HG03432 (cell line): Measurements from ENCODE around the gene INPP5K.
"Not testable (repeated sequence)": the region's sequence is repeated elsewhere in the genome, so short reads cannot be mapped to it uniquely, and the experiment has no call there.

ENCODE experiments used
- ATAC-seq: cut with Tn5 transposase; IDR thresholded peaks from one replicate; pipeline ENCODE4 v1.9.1; 2021; ENCODE audit warnings: mild to moderate bottlenecking, moderate library complexity; ENCODE audit not compliant: unreplicated experiment

Gene INPP5K

DNA sequence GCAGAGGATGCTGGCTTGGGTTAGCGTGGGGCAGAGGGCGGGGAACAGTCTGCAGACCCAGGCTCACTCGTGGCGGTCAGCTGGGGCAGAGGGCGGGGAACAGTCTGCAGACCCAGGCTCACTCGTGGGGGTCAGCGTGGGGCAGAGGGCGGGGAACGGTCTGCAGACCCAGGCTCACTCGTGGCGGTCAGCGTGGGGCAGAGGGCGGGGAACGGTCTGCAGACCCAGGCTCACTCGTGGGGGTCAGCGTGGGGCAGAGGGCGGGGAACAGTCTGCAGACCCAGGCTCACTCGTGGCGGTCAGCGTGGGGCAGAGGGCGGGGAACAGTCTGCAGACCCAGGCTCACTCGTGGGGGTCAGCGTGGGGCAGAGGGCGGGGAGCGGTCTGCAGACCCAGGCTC lies 7.7 kb downstream of the INPP5K start:
- ATAC-seq = not testable (repeated sequence)

DNA sequence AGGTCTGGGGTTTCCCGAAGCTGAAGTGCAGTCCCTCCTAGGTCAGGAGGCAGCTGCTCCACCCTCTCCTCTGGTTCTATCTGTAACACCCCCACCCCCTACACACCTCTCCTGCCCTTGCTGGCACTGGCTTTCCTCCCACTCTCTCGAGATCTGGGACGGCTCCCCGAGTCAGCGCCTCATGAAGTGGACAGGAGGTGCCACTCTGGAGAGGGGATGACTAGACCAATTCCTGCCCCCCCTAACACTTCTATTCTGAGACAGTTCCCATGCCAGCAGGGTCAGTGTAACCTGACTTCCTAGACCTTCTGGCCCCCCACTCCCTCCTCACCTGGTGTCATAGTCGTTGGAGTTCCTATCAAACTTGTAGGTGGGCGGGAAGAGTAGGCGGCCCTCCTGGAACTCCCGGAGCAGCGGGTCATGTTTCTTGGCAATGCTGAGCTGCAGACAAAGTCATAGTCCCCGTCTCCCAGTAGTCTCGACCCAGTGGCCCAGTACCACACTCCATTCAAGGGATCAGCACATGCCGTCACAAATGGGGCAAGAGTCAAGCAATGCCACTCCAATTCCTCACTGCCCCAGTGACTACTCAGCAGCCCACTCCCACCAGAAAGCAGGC lies 9.7 kb downstream of the INPP5K start:
- no peak for ATAC-seq

DNA sequence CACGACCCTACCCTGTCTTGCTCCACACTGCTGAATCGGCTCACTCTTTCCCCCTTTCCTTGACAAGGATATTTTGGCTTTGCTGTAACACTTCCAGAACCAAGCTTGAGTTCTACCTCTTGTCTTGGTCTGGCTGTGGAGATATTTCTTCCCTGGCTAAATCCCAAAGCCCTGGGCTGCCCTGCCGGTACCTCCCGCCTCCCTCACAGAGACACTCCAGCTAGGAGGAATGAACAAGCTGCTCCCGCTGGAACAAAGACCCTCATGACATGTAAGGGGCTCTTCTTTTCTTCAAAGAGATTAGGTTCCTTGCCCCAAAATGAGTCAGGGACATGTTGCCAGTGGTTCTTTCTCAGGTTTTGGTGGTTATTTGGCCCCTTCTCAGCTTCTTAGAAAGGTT lies 10.8 kb downstream of the INPP5K start:
- no peak for ATAC-seq

DNA sequence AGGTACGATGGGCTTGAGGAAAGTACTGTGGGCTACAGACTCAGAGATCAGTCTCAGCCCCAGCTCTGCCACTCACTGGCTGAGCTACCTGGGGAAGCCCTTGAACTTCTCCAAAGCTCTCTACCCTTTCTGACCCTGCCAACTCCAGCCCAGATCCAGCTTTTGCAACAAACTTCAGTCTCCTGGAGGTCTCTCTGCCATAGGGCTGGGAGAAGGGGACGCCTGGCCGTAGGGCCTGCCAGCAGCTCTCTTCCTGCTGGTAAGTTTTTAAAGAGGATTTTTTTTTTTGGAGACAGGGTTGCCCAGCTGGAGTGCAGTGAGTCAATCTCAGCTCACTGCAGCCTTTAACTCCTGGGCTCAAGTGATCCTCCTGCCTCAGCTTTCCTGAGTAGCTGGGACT lies 11.5 kb downstream of the INPP5K start:
- no peak for ATAC-seq

DNA sequence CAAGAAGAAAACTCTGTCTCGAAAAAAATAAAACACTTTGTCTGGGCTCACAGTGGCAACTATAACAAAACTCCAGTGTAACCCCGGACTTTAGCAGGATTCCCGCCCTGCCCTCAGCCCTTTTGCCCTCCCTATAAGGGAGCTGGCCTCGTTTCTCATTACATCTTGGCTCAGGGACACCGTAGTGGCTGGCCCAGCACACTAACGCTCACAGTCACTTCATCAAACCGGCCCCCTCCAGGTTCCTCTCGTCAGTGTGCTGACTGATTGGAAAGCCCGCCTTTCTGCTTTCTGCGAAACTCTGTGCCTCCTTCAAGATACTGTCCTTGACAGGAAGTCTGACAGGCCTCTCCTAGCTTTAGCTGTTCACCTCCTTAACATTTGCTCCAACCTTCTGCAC lies 12.7 kb downstream of the INPP5K start:
- ATAC-seq = no peak

DNA sequence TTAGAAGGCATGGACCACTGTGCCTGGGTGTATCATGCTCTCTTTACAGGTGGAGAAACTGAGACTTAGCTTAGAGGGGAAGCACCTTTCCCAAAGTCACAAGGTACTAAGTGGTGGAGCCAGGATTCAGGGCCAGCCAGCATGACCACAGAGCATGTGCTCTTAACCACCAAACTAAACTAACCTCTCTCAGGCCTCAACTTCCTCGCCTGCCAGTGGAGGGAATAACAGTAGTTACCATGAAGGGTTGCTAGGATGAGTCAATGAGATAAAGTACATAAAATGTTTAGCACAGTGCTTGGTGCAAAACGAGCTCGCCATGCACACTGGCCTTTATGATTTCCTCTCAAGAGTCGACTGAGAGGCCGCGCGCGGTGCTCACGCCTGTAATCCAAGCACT lies 17.5 kb downstream of the INPP5K start:
- no peak for ATAC-seq

DNA sequence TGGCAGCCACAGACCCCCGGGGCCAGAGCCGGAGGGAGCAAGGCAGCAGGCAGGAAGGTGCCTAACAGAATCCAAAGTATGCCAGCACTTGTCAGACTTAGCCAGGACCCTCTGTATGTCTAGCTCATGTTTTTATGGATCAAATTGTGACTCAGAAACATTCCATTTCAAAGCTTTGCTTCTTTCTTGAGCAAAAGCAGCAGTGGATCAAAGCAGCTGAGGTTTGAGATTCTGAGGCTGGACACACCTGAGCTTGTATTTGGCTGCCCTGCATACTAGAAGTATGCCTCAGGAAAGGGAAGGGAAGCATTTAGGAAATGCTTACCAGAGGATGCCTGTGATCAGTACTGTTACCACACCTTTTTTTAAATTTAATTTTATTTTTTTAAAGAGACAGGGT lies 18.2 kb downstream of the INPP5K start:
- no peak for ATAC-seq

DNA sequence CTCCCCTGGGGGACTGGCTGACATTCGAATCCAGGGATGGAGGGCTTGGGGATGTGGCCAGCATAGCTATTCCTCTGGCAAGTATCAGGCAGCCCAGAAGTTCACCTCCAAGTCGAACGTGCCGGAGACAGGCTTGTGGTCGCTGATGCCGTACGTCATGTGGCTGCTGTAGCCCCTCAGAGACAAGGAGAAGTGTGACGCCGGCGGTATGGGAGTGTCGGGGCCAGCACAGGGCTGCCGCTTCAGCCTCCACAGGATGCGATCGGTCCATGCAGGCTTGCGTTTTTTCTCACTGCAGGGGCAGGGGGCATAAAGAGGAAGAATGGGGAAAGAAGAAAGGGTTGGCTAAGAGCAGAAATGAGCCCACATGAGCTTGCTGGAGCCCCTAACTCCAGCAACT lies 18.6 kb downstream of the INPP5K start:
- ATAC-seq = no peak

DNA sequence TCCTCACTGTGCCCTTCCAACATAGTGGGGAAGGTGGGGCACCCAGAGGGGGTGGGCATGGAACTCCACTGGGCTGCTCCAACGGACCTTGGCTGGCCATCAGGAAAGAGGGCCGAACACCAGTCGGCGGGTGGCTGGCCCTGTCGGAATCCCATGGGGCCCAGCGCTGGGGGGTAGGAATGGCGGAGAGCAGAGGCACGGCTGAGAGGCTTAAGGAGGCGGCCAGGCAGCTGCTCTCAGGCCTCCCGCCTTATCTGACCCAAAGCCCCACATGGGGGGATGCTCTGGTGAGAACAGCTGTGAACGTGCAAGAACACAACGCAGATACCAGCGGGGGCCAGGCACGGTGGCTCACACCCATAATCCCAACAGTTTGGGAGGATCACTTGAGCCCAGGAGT lies 19.5 kb downstream of the INPP5K start:
- no peak for ATAC-seq

DNA sequence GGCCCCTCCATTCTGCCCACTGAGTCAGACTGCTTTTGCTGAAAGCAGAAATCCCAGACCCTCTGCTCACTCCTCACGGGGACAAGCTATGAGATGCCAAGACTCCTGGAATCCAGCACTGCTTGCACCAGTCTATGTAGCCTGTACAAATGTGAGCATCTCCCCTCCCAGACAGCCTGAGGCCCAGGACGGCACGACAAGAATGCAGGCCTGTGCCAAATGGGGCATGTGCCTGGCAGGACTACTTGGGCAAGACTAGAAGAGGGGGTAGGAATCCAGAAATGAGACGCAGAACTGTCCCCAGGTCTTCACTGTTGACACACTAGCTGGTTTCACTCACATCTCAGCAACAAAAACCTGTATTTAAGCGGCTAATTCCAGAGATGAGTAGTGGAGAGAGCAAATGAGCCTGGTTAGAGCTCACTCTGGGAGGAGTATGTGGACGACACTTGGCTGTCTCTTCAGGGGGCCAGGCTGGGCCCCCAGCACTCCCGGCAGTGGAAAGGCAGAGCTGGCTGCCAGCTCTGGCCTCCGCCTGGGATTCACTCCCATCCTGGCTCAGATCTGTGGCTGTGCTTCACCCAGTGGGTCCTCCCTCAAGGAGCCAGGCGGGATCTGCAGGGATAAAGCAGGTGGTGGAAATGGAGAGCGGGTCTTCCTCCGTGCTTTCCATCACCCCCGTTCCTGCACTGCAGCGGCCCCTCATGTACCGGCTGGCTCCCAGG lies 21.0 kb downstream of the INPP5K start:
- ATAC-seq = no peak

DNA sequence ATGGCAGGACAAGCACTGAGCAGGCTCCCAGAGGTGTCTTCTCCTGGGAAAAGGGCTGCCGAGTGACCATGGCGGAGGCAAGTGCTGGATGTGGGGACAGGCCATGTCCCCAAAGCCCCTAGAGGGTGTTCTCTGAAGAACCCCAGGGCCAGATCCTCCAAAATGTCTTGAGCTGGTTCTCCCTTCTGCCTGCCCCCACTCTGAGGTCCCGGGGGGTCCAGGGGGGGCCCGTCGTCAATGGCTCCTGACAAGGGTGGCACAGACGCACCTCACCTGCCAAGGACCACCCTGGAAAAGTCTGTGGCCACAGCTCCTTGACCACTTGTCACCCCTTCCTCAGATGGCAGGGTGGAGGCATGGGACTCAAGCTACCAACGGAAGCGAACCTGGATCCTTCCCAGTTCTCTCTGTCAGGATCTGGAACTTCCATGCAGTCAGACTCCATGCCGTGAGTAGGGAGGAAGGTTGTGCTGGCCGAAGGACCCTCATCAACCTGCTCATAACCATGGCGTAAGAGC lies 21.6 kb downstream of the INPP5K start:
- ATAC-seq = no peak

DNA sequence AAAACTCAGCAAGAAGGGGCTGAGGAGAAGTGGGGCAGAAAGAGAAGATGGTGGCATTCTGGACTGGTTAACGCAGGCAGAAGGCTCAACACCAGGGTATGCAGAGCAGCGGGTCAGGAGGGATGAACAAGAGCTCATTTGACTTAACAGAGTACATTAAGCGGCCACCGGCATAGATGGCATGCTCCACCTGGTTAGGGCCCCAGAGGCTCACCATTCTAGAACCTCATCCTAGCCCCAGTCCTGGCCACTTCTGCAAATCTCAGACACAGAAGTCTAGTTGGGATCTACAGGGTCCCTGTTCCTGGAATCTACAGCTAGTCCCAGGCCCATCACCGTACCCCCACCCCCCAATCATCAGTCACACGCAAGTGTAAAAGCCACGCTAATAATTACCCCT lies 22.2 kb downstream of the INPP5K start:
- no peak for ATAC-seq

DNA sequence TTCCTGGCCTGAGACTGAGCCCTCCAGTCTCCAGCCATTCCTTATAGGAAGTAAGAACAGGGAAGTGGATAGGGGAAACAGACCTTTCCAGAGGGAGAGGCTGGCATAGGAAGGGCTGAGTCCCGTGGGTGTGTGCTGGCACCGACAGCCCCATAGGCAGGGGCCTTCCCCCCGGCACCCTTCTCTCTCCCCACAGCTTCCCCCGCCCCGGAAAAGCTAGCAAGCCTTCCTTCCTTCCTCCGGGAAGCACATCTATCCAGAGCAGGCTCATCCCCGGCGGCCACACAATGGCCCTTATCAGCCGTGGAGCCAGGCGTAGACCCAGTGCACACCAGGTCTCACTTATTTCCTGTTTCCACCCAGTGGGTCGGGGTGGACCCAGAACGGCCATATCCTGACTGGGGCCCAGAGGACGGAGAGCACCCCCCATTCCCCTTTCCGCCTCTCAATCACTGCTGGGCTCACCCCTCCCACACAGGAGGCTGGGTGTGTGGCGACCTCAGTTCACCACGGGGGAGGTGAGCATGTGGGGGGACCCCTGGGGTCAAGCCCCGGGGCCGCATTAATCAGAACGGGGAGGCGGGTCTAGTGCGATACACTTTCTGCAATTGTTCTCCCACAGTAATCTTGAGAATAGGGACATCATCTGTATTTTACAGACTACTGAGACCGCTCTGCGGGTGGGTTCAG lies 23.0 kb downstream of the INPP5K start:
- ATAC-seq = no peak

DNA sequence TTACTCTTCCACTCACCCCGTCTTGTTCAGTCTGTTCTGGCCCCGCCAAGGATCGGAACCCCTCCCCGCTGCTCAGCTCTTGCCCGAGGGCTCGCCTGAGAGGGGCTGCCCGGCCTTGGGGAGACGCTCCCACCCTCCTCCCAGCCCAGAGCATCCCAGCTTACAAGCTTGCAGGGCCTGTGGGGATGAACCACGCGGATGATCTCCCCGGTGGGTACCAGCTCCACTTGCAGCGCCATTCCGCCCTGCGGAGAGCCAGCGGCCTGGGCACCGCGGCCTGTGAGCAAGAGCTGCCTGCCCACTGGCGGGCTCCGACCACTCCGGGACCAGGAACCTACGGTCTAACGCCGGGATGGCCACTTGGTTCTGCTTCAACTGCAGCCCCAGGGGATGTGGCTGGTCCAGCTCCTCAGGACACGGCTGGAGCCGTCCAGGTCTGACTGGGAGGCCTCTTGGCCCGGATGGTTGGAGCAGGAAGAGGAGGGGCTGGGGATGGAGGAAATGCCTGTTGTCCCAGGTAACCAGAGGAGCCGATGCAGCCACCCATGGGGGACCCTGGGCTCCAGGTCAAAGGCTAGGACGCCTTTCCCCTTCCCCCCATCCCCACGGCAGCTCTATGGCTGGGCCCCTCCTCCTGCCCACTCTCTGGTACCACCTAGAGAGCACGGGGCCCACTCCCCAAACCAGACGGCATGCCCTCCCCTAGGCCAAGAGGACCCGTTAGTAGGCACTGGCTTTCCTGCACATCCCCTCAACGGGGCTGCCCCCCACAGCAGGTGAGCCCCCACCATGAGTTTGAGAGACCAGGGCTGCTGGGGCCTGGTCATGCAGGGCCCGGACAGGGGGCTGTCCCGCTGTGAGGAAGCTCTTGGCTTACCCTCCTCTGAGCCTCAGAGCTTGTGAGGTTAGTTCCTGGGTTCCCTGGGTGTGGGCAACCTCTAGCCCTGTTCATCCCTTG lies 23.9 kb downstream of the INPP5K start, which contains the start of gene MYO1C:
TSS of gene MYO1C (minus strand) at position 438 of the 958 bp plus-strand sequence. CDS start at position 239, 199 bp downstream.
- no peak for ATAC-seq

DNA sequence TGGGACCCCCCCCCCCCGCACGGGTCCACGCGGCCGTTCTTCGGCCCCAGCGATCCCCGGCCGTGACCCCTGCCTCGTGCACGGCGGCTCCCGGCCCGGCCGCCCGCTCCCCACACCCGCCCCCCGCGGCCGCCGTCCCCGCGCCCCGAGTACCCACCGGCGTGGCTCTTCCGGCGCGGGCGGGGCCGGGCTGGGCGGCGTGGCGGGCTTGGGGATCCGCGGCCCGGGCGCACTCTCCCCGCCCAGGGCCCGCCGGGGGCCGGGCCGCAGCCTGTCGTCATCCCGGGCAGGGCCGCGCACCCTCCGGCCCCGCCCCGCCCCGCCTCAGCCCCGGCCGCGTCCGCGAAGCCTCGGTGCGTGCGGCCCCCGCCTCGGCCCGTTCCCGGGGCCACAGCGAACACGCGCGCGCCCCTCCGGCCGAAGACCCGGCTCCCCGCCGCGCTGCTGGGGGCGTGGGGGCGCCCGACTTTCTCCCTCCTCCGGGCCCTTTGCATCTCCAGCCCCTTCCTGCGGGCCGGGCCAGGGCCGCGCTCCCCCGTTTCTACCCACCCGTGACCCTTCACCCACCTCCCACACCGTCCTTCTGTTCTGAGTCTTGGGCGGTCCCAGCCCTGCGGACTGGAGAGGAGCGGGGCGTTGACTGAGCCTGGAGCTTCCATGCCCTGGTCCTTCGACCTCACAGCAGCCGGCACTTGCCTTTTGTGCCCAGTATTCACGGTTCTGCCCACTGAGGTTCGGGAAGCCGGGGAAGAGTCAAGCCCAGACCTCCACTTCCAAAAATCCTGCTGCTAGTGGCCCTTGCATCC lies 24.8 kb downstream of the INPP5K start:
- ATAC-seq = peak; percentile 40

DNA sequence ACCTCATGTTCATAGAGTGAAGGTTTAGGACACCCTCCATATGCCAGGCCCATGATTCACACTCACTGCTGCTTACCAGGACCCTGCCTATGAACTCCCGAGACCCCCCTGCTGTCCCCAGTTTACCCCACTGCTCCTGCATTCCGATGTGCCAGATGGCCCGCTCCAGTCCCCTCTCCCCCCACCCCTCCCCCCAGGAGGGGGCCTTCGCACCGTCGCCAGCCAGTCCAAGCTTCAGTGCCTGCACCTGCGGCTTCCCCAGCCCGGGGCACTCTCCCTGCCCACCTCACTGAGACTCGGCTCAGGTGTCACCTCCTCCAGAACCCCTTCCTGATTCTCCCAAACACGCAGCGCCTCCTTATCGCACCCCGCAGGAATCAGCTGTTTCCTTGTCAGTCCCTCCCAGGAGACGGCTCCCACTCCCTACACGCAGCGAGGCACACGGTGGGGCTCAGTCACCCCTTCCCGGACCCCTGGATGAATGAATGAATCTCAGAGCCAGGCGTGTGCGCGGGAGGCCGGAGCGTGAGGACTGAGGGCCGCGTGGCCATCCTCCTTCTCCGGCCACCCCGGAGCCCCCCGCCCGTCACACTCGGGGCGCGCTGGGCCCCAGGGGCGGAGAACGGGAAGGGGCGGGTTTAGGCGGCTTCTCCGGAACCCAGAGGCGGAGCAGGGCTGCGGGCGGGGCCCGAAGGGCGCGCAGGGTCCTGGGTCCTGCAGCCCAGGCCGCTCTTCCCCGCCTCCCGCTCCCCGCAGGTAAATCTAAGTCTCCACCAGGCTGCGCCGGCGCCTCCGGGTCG lies 25.6 kb downstream of the INPP5K start:
- ATAC-seq = peak; percentile 56

DNA sequence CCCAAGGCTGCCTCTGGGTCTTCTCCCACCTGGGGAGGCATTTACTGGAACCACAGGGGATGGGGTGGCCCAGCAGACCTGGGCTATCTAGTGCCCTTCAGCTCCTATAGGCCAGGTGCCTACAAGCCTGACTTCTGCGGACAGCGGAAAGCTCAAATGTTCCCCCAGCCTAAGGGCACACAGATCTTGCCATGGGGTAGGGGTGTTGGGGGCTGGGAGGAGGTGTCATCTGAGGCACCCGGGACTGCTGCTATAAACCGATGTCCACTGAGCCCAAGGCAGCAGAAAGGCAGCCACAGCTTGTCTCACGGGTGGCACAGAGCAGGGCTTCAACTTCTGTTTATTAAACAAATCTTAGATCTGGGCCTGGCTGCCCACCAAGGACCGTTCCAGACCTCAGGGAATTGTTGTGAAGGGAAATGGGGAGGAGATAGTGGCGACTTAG lies 27.6 kb downstream of the INPP5K start:
- no peak for ATAC-seq

DNA sequence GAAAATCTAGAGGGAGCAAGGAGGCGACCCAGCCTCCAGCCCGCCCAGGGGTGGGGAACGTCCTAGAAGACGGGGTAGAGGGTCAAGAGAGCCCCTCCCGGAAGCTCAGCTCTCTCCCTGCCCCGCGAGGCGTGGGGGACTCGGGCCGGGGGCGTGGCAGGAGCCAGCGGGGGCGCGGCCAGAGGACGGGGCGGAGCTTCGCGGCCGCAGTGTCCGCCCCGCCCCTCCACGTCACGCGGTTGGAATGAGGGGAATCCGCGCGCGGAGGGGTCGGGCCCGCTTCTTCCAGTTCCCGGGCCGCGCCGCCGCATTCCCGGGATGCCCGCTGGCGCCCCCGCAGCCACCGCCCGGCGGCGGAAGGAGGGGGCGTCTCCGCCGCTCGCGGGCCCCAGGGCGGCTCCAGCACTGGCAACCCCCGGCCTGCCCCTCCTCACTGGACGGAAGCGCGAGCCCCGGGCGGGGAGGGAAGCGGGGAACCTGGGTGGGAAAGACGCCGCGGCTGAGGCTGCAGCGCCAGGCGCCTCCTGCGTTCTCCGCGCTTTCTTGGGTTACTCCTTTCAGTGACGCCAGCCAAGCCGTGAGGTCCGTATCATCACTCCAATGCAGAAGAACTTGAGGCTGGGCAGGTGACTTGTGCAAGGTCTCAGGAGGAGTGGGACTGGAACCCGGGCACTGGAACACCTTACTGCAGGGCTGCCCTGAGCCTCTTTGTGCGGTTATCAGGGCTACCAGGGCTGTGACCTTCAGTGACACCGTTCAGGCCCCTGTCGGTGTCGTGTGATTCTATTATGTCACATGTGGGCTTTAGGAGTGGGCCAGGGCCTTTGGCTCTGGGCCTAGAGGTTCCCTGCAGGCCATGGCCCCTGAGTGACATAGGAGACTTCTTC lies 28.2 kb downstream of the INPP5K start:
- ATAC-seq = peak; percentile 31
